GM10248 (cell line): Measurements from ENCODE around the gene BMP8B.
"Not testable (repeated sequence)": the region's sequence is repeated elsewhere in the genome, so short reads cannot be mapped to it uniquely, and the experiment has no call there.

Source experiments
- CTCF ChIA-PET: fragments of 300-600 bp; sonication (Branson Sonifier 250); formaldehyde crosslinking; extraction: SDS; loops from one replicate; lab custom pipeline; 2021; ENCODE audit warnings: antibody characterized with exemption; lab: Yijun Ruan, JAX
- POLR2A ChIA-PET: fragments of 350-650 bp; sonication (Branson Sonifier 250); formaldehyde crosslinking; extraction: SDS; loops from one replicate; lab custom pipeline; 2020; ENCODE audit warnings: antibody characterized with exemption; lab: Yijun Ruan, JAX
- DNase-seq: peaks from one replicate; pipeline ENCODE4 v3.0.0; 2012; ENCODE audit errors: extremely low spot score
- TF ChIP-seq, protein P1 (sequence below): IDR thresholded peaks from 2 replicates; pipeline ENCODE4 v1.5.1; 2012; ENCODE audit warnings: mild to moderate bottlenecking, low read depth; ENCODE audit errors: extremely low read depth, missing control alignments, control extremely low read depth

The BMP8B gene

DNA sequence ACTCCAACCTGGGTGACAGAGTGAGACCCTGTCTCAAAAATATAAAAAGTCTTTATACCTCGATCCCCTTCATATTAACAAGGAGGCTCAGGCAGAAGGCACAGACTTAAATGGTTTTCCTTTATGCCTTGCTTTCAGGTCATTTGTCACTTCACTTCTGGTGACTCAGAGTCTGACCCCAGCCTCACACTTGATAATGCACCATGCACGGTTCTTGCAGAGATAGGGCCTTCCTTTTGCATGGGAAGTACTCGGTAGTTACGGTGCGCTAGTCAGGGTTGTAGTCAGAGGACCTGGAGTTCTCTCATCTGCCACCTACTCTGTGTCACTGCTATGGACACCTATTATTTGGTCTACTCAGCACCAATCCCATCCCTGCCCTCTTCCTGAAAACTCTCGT, 43.6 kb upstream of the BMP8B start:
- ChIA-PET POLR2A (interaction anchor here (0.7 kb wide), 1 partner anchor 34 kb away, joined by 4 read pairs; no protein-coding TSS in a partner anchor), CTCF (interaction anchor here (1.6 to 2.5 kb wide), 3 partner anchors 9 to 70 kb away, joined by 4 to 9 read pairs (median 4); partner anchors contain the start of gene MYCL)
- TF ChIP-seq, protein P1, sequence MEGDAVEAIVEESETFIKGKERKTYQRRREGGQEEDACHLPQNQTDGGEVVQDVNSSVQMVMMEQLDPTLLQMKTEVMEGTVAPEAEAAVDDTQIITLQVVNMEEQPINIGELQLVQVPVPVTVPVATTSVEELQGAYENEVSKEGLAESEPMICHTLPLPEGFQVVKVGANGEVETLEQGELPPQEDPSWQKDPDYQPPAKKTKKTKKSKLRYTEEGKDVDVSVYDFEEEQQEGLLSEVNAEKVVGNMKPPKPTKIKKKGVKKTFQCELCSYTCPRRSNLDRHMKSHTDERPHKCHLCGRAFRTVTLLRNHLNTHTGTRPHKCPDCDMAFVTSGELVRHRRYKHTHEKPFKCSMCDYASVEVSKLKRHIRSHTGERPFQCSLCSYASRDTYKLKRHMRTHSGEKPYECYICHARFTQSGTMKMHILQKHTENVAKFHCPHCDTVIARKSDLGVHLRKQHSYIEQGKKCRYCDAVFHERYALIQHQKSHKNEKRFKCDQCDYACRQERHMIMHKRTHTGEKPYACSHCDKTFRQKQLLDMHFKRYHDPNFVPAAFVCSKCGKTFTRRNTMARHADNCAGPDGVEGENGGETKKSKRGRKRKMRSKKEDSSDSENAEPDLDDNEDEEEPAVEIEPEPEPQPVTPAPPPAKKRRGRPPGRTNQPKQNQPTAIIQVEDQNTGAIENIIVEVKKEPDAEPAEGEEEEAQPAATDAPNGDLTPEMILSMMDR = no peak
- DNase-seq = no peak

DNA sequence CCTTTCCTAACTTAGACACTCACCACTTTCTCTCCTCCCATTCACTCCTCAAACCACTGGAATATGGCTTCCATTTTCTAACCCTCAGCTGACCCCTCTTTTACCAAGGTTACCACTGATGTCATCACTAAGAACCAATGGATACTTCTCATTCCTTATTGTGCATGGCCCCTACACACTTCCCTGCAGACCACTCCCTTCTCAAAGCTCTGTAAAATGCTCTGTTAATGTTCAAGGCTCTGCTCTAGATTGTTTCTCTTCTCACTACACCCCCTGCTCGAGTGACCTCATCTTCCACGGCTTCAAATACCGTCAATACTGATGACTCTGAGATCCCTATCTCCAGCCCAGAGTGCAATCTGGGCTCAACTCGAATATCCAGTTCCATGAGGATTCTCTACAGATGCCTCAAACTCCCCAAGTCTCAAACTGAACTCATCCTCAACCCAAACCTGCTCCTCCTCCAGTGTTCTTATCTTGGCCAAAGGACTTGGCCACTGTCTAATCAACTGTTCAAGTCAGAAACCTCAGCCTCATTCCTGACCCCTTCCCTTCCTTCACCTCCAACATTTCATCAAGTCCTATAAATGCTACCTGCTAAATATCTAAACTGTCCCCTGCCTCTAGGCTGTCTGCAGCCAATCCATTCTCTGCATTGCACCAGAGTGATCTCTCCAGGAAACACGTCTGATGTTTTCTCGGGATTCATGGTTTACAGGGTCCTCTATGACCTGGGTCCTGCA, 41.3 kb upstream of the BMP8B start:
- ChIA-PET POLR2A (no interaction called here), CTCF (interaction anchor here (0.8 to 4.0 kb wide), 5 partner anchors 13 to 72 kb away, joined by 3 to 16 read pairs (median 8); partner anchors contain the start of gene MYCL)
- TF ChIP-seq, protein P1 = no peak
- DNase-seq = no peak

DNA sequence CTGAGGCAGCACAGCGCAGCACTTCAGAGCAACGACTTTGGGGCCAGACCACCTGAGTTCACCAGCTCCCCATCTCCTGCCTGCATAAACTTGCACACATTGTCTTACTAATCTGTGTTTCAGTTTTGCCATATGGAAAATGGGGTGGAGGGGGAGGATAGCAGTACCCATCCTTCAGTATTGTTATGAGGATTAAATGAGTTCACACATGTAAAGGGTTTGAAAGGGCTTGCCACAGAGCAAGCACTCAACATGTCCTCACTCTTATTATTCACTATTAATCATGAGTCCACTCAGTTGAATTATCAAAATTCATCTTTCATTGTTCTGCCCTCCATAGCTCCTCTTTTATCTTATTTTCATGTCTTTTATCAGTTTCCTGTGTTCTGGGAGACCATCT, 40.1 kb upstream of the BMP8B start:
- POLR2A ChIA-PET = no interaction called here
- CTCF ChIA-PET = interaction anchor here (0.9 to 4.0 kb wide), 5 partner anchors 12 to 145 kb away, joined by 3 to 16 read pairs (median 6); partner anchors contain the start of gene MYCL

DNA sequence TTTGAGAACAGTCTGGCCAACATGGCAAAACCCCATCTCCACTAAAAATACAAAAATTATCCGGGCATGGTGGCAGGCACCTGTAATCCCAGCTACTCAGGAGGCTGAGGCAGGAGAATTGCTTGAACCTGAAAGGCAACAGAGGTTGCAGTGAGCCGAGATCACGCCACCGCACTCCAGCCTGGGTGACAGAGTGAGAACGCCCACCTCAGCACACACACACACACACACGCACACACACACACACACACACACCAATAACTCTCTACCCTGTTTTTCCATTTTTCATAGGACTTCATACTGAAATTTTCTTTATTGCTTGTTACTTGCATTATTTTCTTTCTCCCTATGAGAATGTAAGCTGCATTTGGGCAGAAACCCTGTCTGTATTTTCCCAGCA, 39.6 kb upstream of the BMP8B start:
- CTCF ChIA-PET = interaction anchor here (0.9 to 4.0 kb wide), 5 partner anchors 11 to 146 kb away, joined by 3 to 16 read pairs (median 6); partner anchors contain the start of gene MYCL
- POLR2A ChIA-PET, DNase-seq: not testable (repeated sequence)

More for the DNA sequence above, 40.1 kb upstream of the BMP8B start:
- TF ChIP-seq, protein P1 = no peak
- DNase-seq = no peak

DNA sequence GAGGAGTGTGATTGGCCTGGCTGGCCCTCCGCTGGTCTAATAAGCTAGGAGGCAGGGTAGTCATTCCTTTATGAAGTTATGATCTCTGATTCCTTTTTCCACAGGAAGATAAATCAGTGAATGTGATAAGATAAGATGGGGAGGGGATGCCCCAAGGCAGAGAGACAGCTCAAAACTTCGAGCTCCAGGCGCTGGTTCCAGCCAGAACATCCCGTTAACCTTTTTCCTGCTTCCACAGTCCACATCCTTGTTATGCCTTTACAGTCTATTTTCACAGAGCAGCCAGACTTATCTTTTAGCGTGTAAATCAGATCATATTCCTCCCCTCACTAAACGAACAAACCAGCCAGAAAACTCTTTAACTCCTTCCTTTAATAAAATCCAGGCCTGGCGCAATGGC, 38.5 kb upstream of the BMP8B start:
- TF ChIP-seq, protein P1 = no peak
- DNase-seq = no peak
- POLR2A ChIA-PET = no interaction called here
- CTCF ChIA-PET = interaction anchor here (4.0 kb wide), 1 partner anchor 10 kb away, joined by 16 read pairs; no protein-coding TSS in a partner anchor

DNA sequence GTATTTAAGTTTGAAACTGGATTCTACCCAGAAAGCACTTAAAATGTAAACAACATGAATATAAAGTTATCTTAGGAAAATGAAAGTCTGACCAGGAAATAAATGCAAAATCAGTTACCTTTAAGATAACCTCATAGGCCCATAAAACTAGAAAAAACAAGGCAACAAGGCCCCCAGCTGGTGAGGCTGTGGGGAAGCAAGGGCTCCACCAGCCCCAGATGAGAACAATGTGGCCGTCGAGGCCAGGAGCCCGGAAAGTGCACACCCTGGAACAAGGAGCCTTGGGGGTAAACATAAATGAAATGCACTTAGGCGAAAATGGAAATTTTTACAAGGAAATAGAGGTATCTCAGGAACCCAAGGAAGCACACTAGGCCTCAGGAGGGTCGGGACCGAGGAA, 37.9 kb upstream of the BMP8B start:
- DNase-seq = no peak
- POLR2A ChIA-PET = no interaction called here
- TF ChIP-seq, protein P1 = no peak
- CTCF ChIA-PET = interaction anchor here (1.0 to 4.0 kb wide), 5 partner anchors 9 to 92 kb away, joined by 3 to 16 read pairs (median 4); no protein-coding TSS in a partner anchor
